Stimulated activated naive CD4-positive, alpha-beta T cell treated with Interleukin-2 at 50 U/mL for 16 hours (primary cell): ENCODE results near the gene CAB39L.
"Not testable (repeated sequence)": the region's sequence is repeated elsewhere in the genome, so short reads cannot be mapped to it uniquely, and the experiment has no call there.

ENCODE experiments used
- DNase-seq: peaks from one replicate; lab custom pipeline; 2025; lab: John Stamatoyannopoulos, UW

The CAB39L gene

GRCh38 chr13:49343731-49344130 is 100.1 kb downstream of the CAB39L start:
- DNase-seq: no peak

- no peak for DNase-seq
Observed at GRCh38 chr13:49343255-49343654, 100.6 kb downstream of the CAB39L start.

- no peak for DNase-seq
Observed at GRCh38 chr13:49342454-49342853, 101.4 kb downstream of the CAB39L start.

- DNase-seq: no peak
Observed at GRCh38 chr13:49341941-49342340, 101.9 kb downstream of the CAB39L start.

GRCh38 chr13:49341517-49341916 is 102.3 kb downstream of the CAB39L start:
- DNase-seq: no peak

- no peak for DNase-seq
Observed at GRCh38 chr13:49340161-49340560, 103.7 kb downstream of the CAB39L start.

GRCh38 chr13:49336655-49337054 is 107.2 kb downstream of the CAB39L start:
- no peak for DNase-seq

- no peak for DNase-seq
Observed at GRCh38 chr13:49330546-49330864, 113.4 kb downstream of the CAB39L start.

GRCh38 chr13:49329831-49330545 is 113.9 kb downstream of the CAB39L start:
- no peak for DNase-seq

GRCh38 chr13:49327145-49327544 is 116.7 kb downstream of the CAB39L start:
- not testable (repeated sequence) for DNase-seq

GRCh38 chr13:49326222-49326917 is 117.5 kb downstream of the CAB39L start:
- no peak for DNase-seq

- DNase-seq: no peak
Observed at GRCh38 chr13:49323344-49323743, 120.5 kb downstream of the CAB39L start.

- no peak for DNase-seq
Observed at GRCh38 chr13:49322702-49323101, 121.2 kb downstream of the CAB39L start.

- no peak for DNase-seq
Observed at GRCh38 chr13:49320975-49321374, 122.9 kb downstream of the CAB39L start.

- DNase-seq: no peak
Observed at GRCh38 chr13:49319951-49320350, 123.9 kb downstream of the CAB39L start.

GRCh38 chr13:49319551-49319950 is 124.3 kb downstream of the CAB39L start:
- no peak for DNase-seq

GRCh38 chr13:49315756-49316482 is 127.9 kb downstream of the CAB39L start:
- DNase-seq: no peak

- DNase-seq: no peak
Observed at GRCh38 chr13:49315036-49315565, 128.8 kb downstream of the CAB39L start.

- no peak for DNase-seq
Observed at GRCh38 chr13:49314344-49314882, 129.5 kb downstream of the CAB39L start.

- DNase-seq: no peak
Observed at GRCh38 chr13:49311816-49312215, 132.0 kb downstream of the CAB39L start.

GRCh38 chr13:49310251-49310650 is 133.6 kb downstream of the CAB39L start:
- no peak for DNase-seq

GRCh38 chr13:49308921-49309408 is 134.9 kb downstream of the CAB39L start:
- no peak for DNase-seq
